HG02759 (cell line): ENCODE data around the gene MAPK6.
A peak's percentile ranks its signal among the peaks of the same experiment; 100 is the strongest.
"Not testable (repeated sequence)": the region's sequence is repeated elsewhere in the genome, so short reads cannot be mapped to it uniquely, and the experiment has no call there.

Source experiments
- ATAC-seq: cut with Tn5 transposase; IDR thresholded peaks from one replicate; pipeline ENCODE4 v1.9.1; 2021; ENCODE audit warnings: mild to moderate bottlenecking, moderate library complexity; ENCODE audit not compliant: unreplicated experiment

Gene MAPK6

GRCh38 chr15:52042051-52042851 lies 23.2 kb downstream of the MAPK6 start:
- no peak for ATAC-seq

- peak; percentile 34 for ATAC-seq
Observed at GRCh38 chr15:52045795-52046298, 26.8 kb downstream of the MAPK6 start.

- ATAC-seq: not testable (repeated sequence)
Observed at GRCh38 chr15:52046552-52046951, 27.5 kb downstream of the MAPK6 start.

GRCh38 chr15:52050416-52050815 lies 31.4 kb downstream of the MAPK6 start:
- no peak for ATAC-seq

GRCh38 chr15:52052066-52052935 lies 33.3 kb downstream of the MAPK6 start:
- no peak for ATAC-seq

GRCh38 chr15:52054381-52054780 lies 35.4 kb downstream of the MAPK6 start:
- ATAC-seq: no peak

GRCh38 chr15:52054858-52055257 lies 35.8 kb downstream of the MAPK6 start:
- ATAC-seq: not testable (repeated sequence)

- ATAC-seq: no peak
Observed at GRCh38 chr15:52056001-52056400, 37.0 kb downstream of the MAPK6 start.

- ATAC-seq: no peak
Observed at GRCh38 chr15:52056496-52056895, 37.5 kb downstream of the MAPK6 start.

GRCh38 chr15:52057996-52058395 lies 39.0 kb downstream of the MAPK6 start:
- no peak for ATAC-seq

- ATAC-seq: no peak
Observed at GRCh38 chr15:52060501-52060900, 41.5 kb downstream of the MAPK6 start.

- no peak for ATAC-seq
Observed at GRCh38 chr15:52066842-52067544, 48.0 kb downstream of the MAPK6 start.

GRCh38 chr15:52067545-52067926 lies 48.5 kb downstream of the MAPK6 start:
- ATAC-seq: no peak

- no peak for ATAC-seq
Observed at GRCh38 chr15:52068004-52068615, 49.1 kb downstream of the MAPK6 start.

- ATAC-seq: no peak
Observed at GRCh38 chr15:52069559-52069958, 50.5 kb downstream of the MAPK6 start.

- ATAC-seq: no peak
Observed at GRCh38 chr15:52071570-52071969, 52.6 kb downstream of the MAPK6 start.

GRCh38 chr15:52076889-52077781 lies 58.1 kb downstream of the MAPK6 start:
- ATAC-seq: peak; percentile 79

GRCh38 chr15:52078197-52078875 lies 59.3 kb downstream of the MAPK6 start:
- ATAC-seq: no peak
